Natural killer cell (primary cell): ENCODE measurements around the gene PTGR1. TPM values are rescaled to one million over a fixed set of nuclear protein-coding genes. Genes with fewer than 3 reads are reported as not detected.

Experiments used
- ATAC-seq, 3 donors: fragments of 150-1000 bp in 2 of 3; fragments of 200-7000 bp in 1 of 3; cut with Tn5 transposase; 1 replicate in 1 of 3; 2 replicates in 2 of 3; pipeline ENCODE4 v1.10.0; 2021; ENCODE audit warnings: mild to moderate bottlenecking in 2 of 3, moderate library complexity in 2 of 3
- DNase-seq, 2 donors: peaks; one replicate each; pipeline versions ENCODE4 v3.0.0 to v3.0.0-alpha.2; 2013 to 2021; ENCODE audit warnings: mixed read lengths in 1 of 2
- H3K27ac ChIP-seq: one replicate; pipeline ENCODE4 v1.5.1; 2013; ENCODE audit warnings: mild to moderate bottlenecking, low read length
- H3K27me3 ChIP-seq: one replicate; pipeline ENCODE4 v1.6.1; 2013; ENCODE audit warnings: low read length; ENCODE audit not compliant: control insufficient read depth, insufficient read depth
- H3K36me3 ChIP-seq: one replicate; pipeline ENCODE4 v1.6.1; 2013; ENCODE audit warnings: low read length; ENCODE audit not compliant: control insufficient read depth, insufficient read depth
- H3K4me1 ChIP-seq: one replicate; pipeline ENCODE4 v1.6.1; 2013; ENCODE audit warnings: low read length; ENCODE audit not compliant: control insufficient read depth, insufficient read depth
- H3K4me3 ChIP-seq: one replicate; pipeline ENCODE4 v1.5.1; 2013; ENCODE audit warnings: low read length
- H3K9me3 ChIP-seq: one replicate; pipeline ENCODE4 v1.6.1; 2013; ENCODE audit warnings: low read length; ENCODE audit not compliant: control insufficient read depth, insufficient read depth
- H3K27ac Mint-ChIP-seq, 2 donors: one replicate each; pipeline ENCODE4 v1.8.0; 2022; ENCODE audit warnings: mild to moderate bottlenecking in 2 of 2, mixed read lengths in 2 of 2, moderate library complexity in 1 of 2
- H3K27me3 Mint-ChIP-seq, 2 donors: one replicate each; pipeline ENCODE4 v1.8.0; 2022; ENCODE audit warnings: low read depth in 2 of 2, mixed read lengths in 2 of 2
- H3K36me3 Mint-ChIP-seq: one replicate; pipeline ENCODE4 v1.8.0; 2022; ENCODE audit warnings: mixed read lengths
- H3K4me1 Mint-ChIP-seq, 2 donors: one replicate each; pipeline ENCODE4 v1.8.0; 2022; ENCODE audit warnings: mixed read lengths in 2 of 2
- H3K4me3 Mint-ChIP-seq: one replicate; pipeline ENCODE4 v1.8.0; 2022; ENCODE audit warnings: mild to moderate bottlenecking, moderate library complexity, mixed read lengths
- H3K9me3 Mint-ChIP-seq, 2 donors: one replicate each; pipeline ENCODE4 v1.8.0; 2022; ENCODE audit warnings: mixed read lengths in 2 of 2
- WGBS: methylation state at CpG from one replicate; pipeline ENCODE4 v1.1.7; 2013; ENCODE audit warnings: missing lambda C conversion rate; ENCODE audit not compliant: insufficient coverage; 5-methylcytosine and 5-hydroxymethylcytosine counted together
- intact Hi-C: fragments of 100-400 bp; cut with micrococcal nuclease; formaldehyde crosslinking; loops from one replicate; pipeline ENCODE4 v1.14.2; 2022
- total RNA-seq, 4 donors: library from RNA; stranded (reverse); fragments of 120-200 nt in 1 of 4; gene quantifications; one replicate each; pipeline versions ENCODE4 v1.2.3 to v1.2.4, GENCODE V29; 2013 to 2022
- TF ChIP-seq, protein P1 (sequence below): fragments of 200-600 bp; IDR thresholded peaks from one replicate; pipeline ENCODE4 v1.8.0; 2022; ENCODE audit warnings: antibody characterized with exemption

The PTGR1 gene
- total RNA-seq, 3 donors from 2014 or later (not counting 1 experiment from before 2014, with no cell fraction given) = not detected

GRCh38 chr9:111531716-111532115, 67.7 kb downstream of the PTGR1 start:
- no peaks in the 10 kb centered on the region for H3K27me3 ChIP-seq
- Mint-ChIP-seq H3K27ac (no peak overlapping the region), H3K4me3 (no peak overlapping the region), H3K36me3 (no peaks in the 10 kb centered on the region), H3K27me3 (peaks cover 0 to 3% of the 10 kb centered on the region in 2 donors), H3K4me1 (no peaks in the 10 kb centered on the region), H3K9me3 (peaks cover 2 to 5% of the 10 kb centered on the region in 2 donors)
- 96% methylated on average over 4 of the region's 4 CpGs for WGBS
- H3K36me3 ChIP-seq = no peaks in the 10 kb centered on the region
- peaks cover 4% of the 10 kb centered on the region for H3K9me3 ChIP-seq
- DNase-seq (no peak), ATAC-seq (no peak)
- intact Hi-C loops = no loop called here
- no peak overlapping the region for H3K4me3 ChIP-seq
- H3K27ac ChIP-seq = no peak overlapping the region
- no peaks in the 10 kb centered on the region for H3K4me1 ChIP-seq
- TF ChIP-seq, protein P1, sequence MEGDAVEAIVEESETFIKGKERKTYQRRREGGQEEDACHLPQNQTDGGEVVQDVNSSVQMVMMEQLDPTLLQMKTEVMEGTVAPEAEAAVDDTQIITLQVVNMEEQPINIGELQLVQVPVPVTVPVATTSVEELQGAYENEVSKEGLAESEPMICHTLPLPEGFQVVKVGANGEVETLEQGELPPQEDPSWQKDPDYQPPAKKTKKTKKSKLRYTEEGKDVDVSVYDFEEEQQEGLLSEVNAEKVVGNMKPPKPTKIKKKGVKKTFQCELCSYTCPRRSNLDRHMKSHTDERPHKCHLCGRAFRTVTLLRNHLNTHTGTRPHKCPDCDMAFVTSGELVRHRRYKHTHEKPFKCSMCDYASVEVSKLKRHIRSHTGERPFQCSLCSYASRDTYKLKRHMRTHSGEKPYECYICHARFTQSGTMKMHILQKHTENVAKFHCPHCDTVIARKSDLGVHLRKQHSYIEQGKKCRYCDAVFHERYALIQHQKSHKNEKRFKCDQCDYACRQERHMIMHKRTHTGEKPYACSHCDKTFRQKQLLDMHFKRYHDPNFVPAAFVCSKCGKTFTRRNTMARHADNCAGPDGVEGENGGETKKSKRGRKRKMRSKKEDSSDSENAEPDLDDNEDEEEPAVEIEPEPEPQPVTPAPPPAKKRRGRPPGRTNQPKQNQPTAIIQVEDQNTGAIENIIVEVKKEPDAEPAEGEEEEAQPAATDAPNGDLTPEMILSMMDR = no peak

DNA sequence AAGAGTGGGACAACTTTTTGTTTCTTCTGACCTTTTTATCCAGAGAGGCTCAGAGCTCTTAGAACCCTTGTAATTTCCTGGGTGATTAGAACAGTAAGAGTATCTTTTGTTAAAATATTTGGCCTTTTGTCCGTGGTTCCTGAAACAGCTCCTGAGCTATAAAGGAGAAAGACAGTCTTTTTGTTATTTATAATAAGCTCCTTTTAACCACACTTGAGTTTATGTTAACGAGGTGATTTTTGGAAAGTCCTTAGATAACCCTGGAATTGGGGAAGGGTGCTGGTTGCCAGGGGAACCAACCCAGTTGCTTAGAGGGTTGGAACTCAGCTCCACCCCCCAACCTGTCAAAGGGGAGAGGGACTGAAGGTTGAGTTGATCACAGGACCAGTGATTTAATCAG, 69.7 kb downstream of the PTGR1 start:
- no peak overlapping the region for H3K4me3 Mint-ChIP-seq

GRCh38 chr9:111527347-111527746, 72.1 kb downstream of the PTGR1 start:
- Histone ChIP-seq H3K36me3 (no peaks in the 10 kb centered on the region), H3K4me3 (no peak overlapping the region), H3K9me3 (peaks cover 4% of the 10 kb centered on the region), H3K4me1 (peaks cover 15% of the 10 kb centered on the region), H3K27ac (no peak overlapping the region), H3K27me3 (peaks cover 5% of the 10 kb centered on the region)
- intact Hi-C loops = no loop called here
- 76% methylated on average over 2 of the region's 2 CpGs for WGBS
- H3K36me3 Mint-ChIP-seq = no peaks in the 10 kb centered on the region
- H3K4me3 Mint-ChIP-seq = no peak overlapping the region
- peaks cover 16 to 20% of the 10 kb centered on the region in 2 donors for H3K4me1 Mint-ChIP-seq
- DNase-seq (no peak), ATAC-seq (no peak)
- peaks cover 0 to 17% of the 10 kb centered on the region in 2 donors for H3K27me3 Mint-ChIP-seq
- H3K27ac Mint-ChIP-seq = no peak overlapping the region
- no peaks in the 10 kb centered on the region for H3K9me3 Mint-ChIP-seq
- TF ChIP-seq, protein P1 = no peak

More for the DNA sequence above, 69.7 kb downstream of the PTGR1 start:
- Mint-ChIP-seq H3K27me3 (peaks cover 0 to 9% of the 10 kb centered on the region in 2 donors), H3K4me1 (peaks cover 11 to 14% of the 10 kb centered on the region in 2 donors), H3K27ac (no peak overlapping the region), H3K36me3 (no peaks in the 10 kb centered on the region), H3K9me3 (peaks cover 2 to 3% of the 10 kb centered on the region in 2 donors)
- H3K36me3 ChIP-seq = no peaks in the 10 kb centered on the region
- no peak overlapping the region for H3K4me3 ChIP-seq
- H3K9me3 ChIP-seq = peaks cover 4% of the 10 kb centered on the region
- intact Hi-C loops = no loop called here
- ATAC-seq (no peak), DNase-seq (no peak)
- no peak overlapping the region for H3K27ac ChIP-seq
- H3K4me1 ChIP-seq = peaks cover 14% of the 10 kb centered on the region
- peaks cover 3% of the 10 kb centered on the region for H3K27me3 ChIP-seq
- 88% methylated on average over 1 of the region's 2 CpGs for WGBS
- TF ChIP-seq, protein P1 = no peak
